ENCODE results near the gene C5orf46. TPM values are rescaled to one million over a fixed set of nuclear protein-coding genes. Genes with fewer than 3 reads are reported as not detected.
A peak's percentile ranks its signal among the peaks of the same experiment; 100 is the strongest.

The C5orf46 gene
- total RNA-seq, 1 experiment from 2014 or later: not detected

DNA sequence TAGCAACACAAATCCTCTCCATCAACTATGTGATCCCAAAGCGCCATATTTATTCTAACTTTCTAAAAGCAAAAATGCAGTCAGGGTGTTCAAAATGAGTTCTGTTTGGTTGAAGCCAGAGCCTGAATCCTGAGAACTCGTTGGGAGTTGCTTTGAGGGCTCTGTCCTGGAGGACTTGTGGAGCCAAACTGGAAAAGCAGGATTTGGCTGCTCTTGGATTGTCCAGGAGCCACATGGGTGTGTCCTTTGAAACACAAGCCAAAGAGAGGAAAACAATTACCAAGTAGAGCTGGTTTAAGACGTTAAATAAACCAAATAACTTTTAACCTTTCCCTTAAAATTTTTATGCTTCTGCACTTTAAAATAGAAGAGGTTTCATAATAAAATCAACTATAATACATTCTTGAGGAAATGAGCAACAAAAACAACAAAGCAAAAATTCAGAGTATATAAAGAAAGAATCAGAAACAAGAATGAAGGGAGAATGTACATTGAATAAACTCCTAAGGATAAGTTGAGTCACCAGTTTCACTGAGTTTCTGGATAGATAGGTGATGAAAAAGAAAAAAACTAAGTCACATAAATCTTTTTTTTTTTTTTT is 13.5 kb downstream of the C5orf46 start:
- DNase-seq (ENCODE audit: low spot score): no peak
- H3K9me3 ChIP-seq (ENCODE audit: low read depth, low read length, poor library complexity, severe bottlenecking): no peaks in the 10 kb centered on the region
- H3K27me3 ChIP-seq (replicated peaks; ENCODE audit: insufficient read depth, low read depth, low read length, poor library complexity): peaks cover 9% of the 10 kb centered on the region
- ChIA-PET POLR2A (ENCODE audit: low non-redundant PET) (interaction anchor here (0.6 kb wide), 1 partner anchor 336 kb away, joined by 3 read pairs; no protein-coding TSS in a partner anchor), CTCF (no interaction called here)
- H3K4me1 ChIP-seq (ENCODE audit: insufficient read depth, low read length, poor library complexity, severe bottlenecking): no peaks in the 10 kb centered on the region
- TF ChIP-seq EZH2 (IDR thresholded peaks at IDR 0.05; ENCODE audit: borderline replicate concordance, low read depth, low read length, poor library complexity, severe bottlenecking): no peak
- TF ChIP-seq, protein P1, sequence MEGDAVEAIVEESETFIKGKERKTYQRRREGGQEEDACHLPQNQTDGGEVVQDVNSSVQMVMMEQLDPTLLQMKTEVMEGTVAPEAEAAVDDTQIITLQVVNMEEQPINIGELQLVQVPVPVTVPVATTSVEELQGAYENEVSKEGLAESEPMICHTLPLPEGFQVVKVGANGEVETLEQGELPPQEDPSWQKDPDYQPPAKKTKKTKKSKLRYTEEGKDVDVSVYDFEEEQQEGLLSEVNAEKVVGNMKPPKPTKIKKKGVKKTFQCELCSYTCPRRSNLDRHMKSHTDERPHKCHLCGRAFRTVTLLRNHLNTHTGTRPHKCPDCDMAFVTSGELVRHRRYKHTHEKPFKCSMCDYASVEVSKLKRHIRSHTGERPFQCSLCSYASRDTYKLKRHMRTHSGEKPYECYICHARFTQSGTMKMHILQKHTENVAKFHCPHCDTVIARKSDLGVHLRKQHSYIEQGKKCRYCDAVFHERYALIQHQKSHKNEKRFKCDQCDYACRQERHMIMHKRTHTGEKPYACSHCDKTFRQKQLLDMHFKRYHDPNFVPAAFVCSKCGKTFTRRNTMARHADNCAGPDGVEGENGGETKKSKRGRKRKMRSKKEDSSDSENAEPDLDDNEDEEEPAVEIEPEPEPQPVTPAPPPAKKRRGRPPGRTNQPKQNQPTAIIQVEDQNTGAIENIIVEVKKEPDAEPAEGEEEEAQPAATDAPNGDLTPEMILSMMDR (conservative IDR thresholded peaks at IDR 0.05; ENCODE audit: low read depth, low read length): no peak
- H3K36me3 ChIP-seq (ENCODE audit: insufficient read depth, low read length, poor library complexity, severe bottlenecking): no peaks in the 10 kb centered on the region
- no peak overlapping the region for H3K27ac ChIP-seq (ENCODE audit: low read depth, low read length, poor library complexity, severe bottlenecking)
- intact Hi-C loops (cut with micrococcal nuclease; ENCODE audit: unreplicated experiment): no loop called here
- BruUV-seq (replicated peaks): no TSS peak
- H3K4me3 ChIP-seq (ENCODE audit: low read depth, low read length, poor library complexity, severe bottlenecking): no peak overlapping the region

DNA sequence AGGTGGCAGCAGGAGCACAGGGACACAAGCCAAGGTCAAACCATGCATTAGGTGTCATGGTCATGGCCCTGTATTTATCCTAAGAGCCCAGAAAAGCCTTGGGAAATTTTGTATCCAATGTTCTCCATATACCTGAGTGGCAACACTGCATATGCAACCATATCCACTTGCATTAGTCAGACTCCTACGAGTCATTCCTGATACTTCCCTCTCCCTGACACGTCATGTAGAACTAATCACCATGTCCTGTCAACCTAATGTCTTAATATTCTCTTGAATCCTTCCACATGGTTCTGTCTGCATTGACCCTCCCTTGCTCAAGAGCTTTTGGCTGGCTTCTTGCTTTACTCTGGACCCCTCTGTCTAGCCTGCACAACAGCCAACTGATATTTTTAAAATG is 18.4 kb downstream of the C5orf46 start:
- Histone ChIP-seq H3K36me3 (ENCODE audit: insufficient read depth, low read length, poor library complexity, severe bottlenecking) (no peaks in the 10 kb centered on the region), H3K27me3 (replicated peaks; ENCODE audit: insufficient read depth, low read depth, low read length, poor library complexity) (peaks cover 7% of the 10 kb centered on the region), H3K27ac (ENCODE audit: low read depth, low read length, poor library complexity, severe bottlenecking) (no peak overlapping the region), H3K9me3 (ENCODE audit: low read depth, low read length, poor library complexity, severe bottlenecking) (no peaks in the 10 kb centered on the region), H3K4me3 (ENCODE audit: low read depth, low read length, poor library complexity, severe bottlenecking) (no peak overlapping the region), H3K4me1 (ENCODE audit: insufficient read depth, low read length, poor library complexity, severe bottlenecking) (no peaks in the 10 kb centered on the region)
- POLR2A ChIA-PET (ENCODE audit: low non-redundant PET): no interaction called here
- CTCF ChIA-PET: interaction anchor here (0.9 kb wide), 1 partner anchor 260 kb away, joined by 10 read pairs; no protein-coding TSS in a partner anchor
- intact Hi-C loops (cut with micrococcal nuclease; ENCODE audit: unreplicated experiment): loop anchor here (1.0 kb wide), 1 partner anchor 47 kb away; no protein-coding TSS in a partner anchor
- no TSS peak for BruUV-seq (replicated peaks)
- DNase-seq (ENCODE audit: low spot score): no peak
- TF ChIP-seq, protein P1 (conservative IDR thresholded peaks at IDR 0.05; ENCODE audit: low read depth, low read length): no peak
- TF ChIP-seq EZH2 (IDR thresholded peaks at IDR 0.05; ENCODE audit: borderline replicate concordance, low read depth, low read length, poor library complexity, severe bottlenecking): no peak

DNA sequence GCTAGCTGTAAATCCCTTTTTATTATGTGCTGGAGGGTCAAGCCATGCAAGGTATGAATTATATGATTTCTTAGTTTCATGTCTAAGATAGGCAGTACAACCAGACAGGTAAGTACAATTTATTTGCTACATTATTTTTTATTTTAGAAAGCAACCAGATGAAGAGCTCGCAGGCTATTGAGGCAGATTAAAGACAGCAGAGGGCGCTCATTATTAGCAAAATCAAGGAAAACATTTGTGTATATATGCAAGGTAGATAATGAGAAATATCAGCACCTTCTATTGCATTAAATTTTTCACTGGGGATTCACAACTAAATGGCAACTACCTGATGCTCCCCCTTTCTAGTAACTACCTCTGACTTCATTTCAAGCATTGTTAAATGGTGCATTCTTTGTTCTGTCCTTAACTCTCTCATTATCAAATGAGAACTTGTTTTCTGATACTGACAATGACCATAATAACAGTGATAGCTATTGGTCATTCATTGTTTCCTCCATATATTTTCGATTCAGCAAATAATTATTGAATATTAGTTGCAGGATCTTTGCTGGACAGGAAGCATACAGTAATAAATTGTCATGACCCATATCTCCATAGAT is 19.2 kb downstream of the C5orf46 start:
- Histone ChIP-seq H3K9me3 (ENCODE audit: low read depth, low read length, poor library complexity, severe bottlenecking) (no peaks in the 10 kb centered on the region), H3K4me3 (ENCODE audit: low read depth, low read length, poor library complexity, severe bottlenecking) (no peak overlapping the region), H3K4me1 (ENCODE audit: insufficient read depth, low read length, poor library complexity, severe bottlenecking) (no peaks in the 10 kb centered on the region), H3K27ac (ENCODE audit: low read depth, low read length, poor library complexity, severe bottlenecking) (no peak overlapping the region), H3K27me3 (replicated peaks; ENCODE audit: insufficient read depth, low read depth, low read length, poor library complexity) (peaks cover 7% of the 10 kb centered on the region), H3K36me3 (ENCODE audit: insufficient read depth, low read length, poor library complexity, severe bottlenecking) (no peaks in the 10 kb centered on the region)
- DNase-seq (ENCODE audit: low spot score): peak; percentile 47
- BruUV-seq (replicated peaks): no TSS peak
- CTCF ChIA-PET: interaction anchor here (0.6 to 1.2 kb wide), 5 partner anchors 9 to 260 kb away, joined by 3 to 10 read pairs (median 3); partner anchors contain the start of gene SCGB3A2
- TF ChIP-seq, protein P1 (conservative IDR thresholded peaks at IDR 0.05; ENCODE audit: low read depth, low read length): peak; percentile 79
- no peak for TF ChIP-seq EZH2 (IDR thresholded peaks at IDR 0.05; ENCODE audit: borderline replicate concordance, low read depth, low read length, poor library complexity, severe bottlenecking)
- POLR2A ChIA-PET (ENCODE audit: low non-redundant PET): no interaction called here
- intact Hi-C loops (cut with micrococcal nuclease; ENCODE audit: unreplicated experiment): loop anchor here (1.0 kb wide), 1 partner anchor 48 kb away; no protein-coding TSS in a partner anchor
